ENCODE results near the gene MORC3.
"Not testable (repeated sequence)": the region's sequence is repeated elsewhere in the genome, so short reads cannot be mapped to it uniquely, and the experiment has no call there.

The MORC3 gene

DNA sequence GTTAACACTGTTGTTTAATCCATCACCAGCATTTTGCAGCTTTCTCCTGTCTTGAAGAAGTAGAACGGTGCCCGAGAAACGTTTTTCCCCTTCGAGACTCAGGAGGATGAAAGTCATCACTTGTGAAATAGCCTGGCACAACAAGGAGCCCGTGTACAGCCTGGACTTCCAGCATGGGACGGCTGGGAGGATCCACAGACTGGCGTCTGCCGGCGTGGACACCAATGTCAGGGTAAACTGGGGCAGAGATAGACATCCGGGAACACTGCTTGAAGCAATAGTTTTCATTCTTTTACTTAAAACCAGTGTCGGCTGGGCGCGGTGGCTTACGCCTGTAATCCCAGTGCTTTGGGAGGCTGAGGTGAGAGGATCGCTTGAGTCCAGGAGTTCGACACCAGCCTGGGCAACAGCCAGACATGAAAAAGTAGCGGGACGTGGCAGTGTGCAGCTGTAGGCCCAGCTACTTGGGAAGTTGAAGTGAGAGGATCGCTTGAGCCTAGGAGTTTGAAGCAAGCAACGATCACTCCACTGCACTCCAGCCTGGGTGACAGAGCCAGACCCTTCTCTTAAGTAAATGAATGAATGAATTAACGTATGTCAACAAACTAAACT is 66.1 kb downstream of the MORC3 start:
- DNase-seq = no peak

DNA sequence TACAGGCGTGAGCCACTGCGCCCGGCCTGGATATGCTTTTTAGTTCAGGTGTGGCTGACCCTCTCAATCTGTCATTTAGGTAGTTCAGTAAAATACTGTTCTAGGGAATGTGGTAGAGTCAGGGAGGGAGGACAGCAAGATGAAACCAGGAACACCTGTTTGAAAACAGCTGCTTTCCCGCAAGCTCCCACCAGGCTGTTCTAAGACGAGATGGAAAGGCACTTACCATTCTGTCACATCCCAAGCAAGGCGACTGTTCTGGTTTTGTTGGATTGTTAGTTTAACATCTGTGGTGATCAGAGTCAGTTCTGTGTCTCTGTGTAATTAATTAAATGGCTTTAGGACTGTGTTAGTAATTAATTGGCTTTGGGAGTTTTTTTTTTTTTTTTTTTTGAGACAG is 68.1 kb downstream of the MORC3 start:
- DNase-seq = no peak

DNA sequence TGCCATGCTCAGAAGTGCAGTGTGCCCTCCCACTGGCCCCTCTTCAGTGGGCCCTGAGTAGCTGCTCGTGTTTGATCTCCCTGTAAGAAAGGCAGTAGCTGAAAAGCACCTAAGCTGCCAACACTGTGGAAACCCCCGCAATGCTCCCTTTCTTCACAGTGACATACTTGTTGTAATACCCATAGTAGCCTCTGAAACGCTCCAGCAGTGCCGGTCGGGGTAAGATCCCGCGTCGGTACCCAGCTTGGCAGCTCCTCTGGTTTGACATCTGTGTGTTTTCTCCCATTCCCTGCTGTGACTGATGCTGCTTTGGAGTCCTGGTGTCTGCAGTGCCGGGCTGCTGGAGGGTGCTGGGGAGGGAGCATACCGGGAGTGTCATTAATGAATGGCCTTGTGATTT is 68.8 kb downstream of the MORC3 start:
- no peak for DNase-seq

DNA sequence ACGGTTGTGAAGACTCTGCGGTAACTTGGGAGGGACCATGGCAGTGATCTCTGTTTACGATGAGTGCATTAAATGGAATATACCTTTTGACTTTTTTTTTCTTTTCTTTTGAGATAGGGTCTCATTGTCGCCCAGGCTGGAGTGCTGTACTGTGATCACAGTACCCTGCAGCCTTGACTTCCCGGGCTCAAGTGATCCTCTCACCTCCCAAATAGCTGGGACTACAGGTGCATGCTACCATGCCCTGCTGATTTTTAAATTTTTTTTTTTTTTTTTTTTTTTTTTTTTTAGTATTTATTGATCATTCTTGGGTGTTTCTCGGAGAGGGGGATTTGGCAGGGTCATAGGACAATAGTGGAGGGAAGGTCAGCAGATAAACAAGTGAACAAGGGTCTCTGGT is 71.7 kb downstream of the MORC3 start:
- DNase-seq = not testable (repeated sequence)

GRCh38 chr21:36395353-36396111 is 75.5 kb downstream of the MORC3 start:
- DNase-seq = no peak

- DNase-seq = no peak
Observed at GRCh38 chr21:36396325-36396724, 76.3 kb downstream of the MORC3 start.

DNA sequence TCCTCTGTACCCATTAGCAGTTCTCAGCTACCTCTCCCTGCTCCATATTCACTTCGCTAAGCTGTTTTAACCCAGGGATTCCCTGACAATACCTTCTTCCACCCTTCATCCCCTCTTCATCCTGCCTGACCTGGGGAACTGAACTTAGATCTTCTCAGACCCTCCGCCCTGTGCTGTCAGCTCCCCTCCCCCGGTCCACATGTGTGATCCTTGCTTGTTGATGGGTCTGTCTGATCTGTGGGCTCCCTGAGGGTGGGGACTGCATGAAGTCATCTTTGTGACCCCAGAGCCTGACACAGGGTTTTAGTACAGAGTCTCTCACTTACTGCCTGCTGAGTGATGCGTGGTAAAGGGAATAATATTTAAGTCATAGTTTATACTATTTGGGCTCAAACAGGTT is 77.0 kb downstream of the MORC3 start:
- no peak for DNase-seq

- no peak for DNase-seq
Observed at GRCh38 chr21:36397606-36398005, 77.6 kb downstream of the MORC3 start.

GRCh38 chr21:36399736-36400135 is 79.7 kb downstream of the MORC3 start:
- not testable (repeated sequence) for DNase-seq

GRCh38 chr21:36400719-36401118 is 80.7 kb downstream of the MORC3 start:
- no peak for DNase-seq

DNA sequence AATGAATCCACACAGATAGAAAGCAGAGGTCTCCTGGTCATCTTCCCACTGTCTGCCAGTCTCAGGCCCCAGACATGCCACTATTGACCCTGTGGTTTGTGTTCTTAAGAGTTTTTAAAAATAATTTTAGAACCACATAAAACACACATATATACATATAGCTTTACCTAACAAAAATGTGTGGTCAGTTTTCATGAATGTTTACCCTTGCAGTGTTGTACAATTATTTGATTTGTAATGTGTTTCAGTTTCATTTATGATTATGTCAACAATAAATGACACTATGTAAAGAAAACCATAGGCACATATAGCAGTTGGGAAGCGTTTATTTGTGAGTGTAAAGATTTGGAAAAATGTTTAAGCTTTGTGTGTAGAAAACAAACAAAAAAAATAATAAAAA is 82.3 kb downstream of the MORC3 start:
- DNase-seq = no peak

GRCh38 chr21:36403713-36404112 is 83.7 kb downstream of the MORC3 start:
- no peak for DNase-seq

- DNase-seq = no peak
Observed at GRCh38 chr21:36408568-36408967, 88.6 kb downstream of the MORC3 start.

DNA sequence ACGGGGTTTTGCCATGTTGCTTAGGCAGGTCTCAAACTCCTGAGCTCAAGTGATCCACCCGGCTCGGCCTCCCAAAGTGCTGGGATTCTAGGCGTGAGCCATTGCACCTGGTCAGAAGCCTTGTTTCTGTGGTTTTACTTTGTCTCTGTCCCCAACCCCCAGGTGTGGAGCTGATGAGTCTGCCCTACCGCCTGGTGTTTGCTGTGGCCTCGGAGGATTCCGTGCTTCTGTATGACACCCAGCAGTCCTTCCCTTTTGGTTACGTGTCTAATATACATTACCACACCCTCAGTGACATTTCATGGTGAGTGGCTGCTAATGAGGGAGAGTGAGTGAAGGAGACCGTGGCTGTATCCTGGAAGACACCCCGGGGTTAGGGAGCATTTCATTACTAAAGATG is 91.3 kb downstream of the MORC3 start:
- no peak for DNase-seq

DNA sequence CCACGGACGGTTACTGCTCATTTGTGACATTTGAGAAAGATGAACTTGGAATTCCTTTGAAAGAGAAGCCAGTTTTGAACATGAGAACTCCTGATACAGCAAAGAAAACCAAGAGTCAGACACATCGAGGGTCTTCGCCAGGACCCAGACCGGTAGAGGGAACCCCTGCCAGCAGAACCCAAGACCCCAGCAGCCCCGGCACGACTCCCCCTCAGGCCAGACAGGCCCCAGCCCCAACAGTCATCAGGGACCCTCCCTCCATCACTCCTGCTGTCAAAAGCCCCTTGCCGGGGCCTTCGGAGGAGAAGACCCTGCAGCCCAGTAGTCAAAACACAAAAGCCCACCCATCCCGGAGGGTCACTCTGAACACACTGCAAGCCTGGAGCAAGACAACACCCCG is 92.9 kb downstream of the MORC3 start:
- no peak for DNase-seq

DNA sequence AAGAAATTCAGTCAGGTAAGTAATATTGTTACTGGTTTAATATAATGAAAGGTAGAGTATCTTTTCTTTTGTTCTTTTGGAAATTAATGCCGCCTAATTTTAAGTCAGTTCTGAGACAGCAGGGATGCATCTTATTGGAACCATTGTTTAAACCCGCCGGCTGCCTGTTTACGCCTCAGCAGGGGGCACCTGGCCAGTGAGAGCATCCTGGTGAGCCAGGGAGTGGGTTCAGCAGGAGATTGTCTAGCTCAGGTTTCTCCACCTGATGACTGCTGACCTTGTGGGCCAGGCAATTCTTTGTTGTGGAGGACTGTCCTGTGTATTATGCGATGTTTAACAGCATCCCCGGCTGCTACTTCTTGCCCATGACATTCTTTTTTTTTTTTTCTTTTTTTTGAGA is 95.4 kb downstream of the MORC3 start:
- no peak for DNase-seq

- no peak for DNase-seq
Observed at GRCh38 chr21:36419241-36419640, 99.2 kb downstream of the MORC3 start.

GRCh38 chr21:36419996-36420395 is 100.0 kb downstream of the MORC3 start:
- DNase-seq = peak; percentile 64

DNA sequence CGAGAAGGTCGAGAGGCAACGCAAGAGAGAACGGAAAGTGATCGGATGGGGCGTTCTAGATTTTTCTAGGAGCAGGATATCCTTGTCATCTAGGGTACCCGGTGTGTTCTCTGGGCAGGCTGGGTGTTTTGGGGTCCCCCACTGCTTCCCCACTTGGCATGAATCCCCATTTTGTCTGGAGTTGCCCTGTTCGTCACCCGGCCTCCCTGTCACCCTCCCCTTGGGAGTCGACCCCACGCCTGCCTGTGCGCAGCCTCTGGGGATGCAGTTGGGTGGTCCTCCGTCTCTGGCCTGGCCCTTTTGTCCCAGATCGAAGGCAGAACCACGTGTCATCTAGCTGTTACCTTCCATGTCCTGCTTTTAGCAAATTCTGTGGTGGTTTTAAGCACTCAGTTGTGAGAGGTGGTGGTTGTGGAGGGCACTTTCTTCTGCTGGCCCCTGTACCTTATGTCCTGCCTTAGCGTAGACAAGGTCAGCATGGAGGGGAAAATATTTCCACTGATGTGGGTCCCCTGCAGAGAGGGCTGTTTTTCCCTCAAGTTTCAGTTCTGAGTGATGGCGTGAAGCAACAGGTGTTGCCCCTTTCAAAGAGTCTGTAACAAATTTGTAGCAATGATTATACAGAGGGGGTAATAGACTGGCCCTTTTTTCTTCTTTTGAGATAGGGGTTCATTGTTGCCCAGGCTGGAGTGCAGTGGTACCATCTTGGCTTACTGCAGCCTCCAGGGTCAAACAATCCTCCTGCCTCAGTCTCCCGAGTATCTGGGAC is 100.8 kb downstream of the MORC3 start:
- DNase-seq = no peak

DNA sequence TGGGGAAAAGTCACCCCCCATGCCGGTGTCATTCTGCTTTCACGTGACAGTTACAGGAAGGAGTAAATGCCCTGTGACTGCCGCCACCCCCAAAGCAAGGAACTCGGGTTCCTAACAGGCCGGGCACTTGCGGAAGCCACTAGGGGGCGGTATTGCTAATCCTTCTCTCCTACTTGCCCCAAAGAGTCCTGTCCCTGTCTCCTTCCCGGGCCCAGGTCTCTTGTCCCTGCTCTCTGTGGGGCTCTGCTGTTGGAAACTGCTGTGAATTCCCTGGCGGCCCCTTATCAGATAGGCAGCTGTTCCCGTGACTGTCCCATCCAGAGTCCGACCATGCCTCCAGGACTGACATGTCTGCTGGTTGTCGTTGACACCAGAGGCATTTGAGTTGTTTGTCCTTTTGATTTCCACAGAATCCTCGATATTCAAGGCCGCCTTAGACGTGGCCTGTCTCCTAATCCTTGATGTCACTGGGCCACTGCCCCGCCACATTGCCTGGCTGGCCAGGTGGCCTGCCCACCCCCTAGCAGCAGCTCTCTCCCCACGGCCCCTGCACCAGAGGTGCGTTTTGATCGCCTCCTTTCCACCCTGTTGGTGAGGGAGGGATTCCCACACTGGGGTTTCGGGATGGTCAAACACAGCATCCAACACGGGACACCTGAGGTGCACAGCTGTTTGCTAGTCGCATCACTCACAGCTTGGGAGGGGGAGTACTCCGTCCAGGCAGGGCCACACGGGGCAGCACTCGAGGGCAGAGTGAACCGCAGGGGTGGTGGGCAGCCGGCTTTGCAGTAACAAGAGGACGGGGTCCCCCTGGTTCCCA is 102.5 kb downstream of the MORC3 start:
- peak; percentile 57 for DNase-seq

GRCh38 chr21:36423771-36424433 is 103.9 kb downstream of the MORC3 start:
- DNase-seq = no peak

GRCh38 chr21:36424592-36424991 is 104.6 kb downstream of the MORC3 start:
- DNase-seq = no peak

- DNase-seq = no peak
Observed at GRCh38 chr21:36425286-36425685, 105.3 kb downstream of the MORC3 start.

All from stimulated activated CD4-positive, alpha-beta T cell treated with anti-CD3 and anti-CD28 coated beads, Interleukin-15, amount 100 ng/mL, for 24 hours (primary cell).